Upper lobe of left lung (tissue), 4 donors: ENCODE data around the gene PDS5B.

Experiments used
- CTCF ChIP-seq, 6 experiments: fragments of 450-650 bp in 4 of 6; fragments of 200-600 bp in 2 of 6; sonication (generic) in 2 of 6; IDR thresholded peaks; one replicate each; pipeline ENCODE4 v1.5.1; 2016 to 2019; ENCODE audit warnings: antibody characterized with exemption in 6 of 6
- POLR2A ChIP-seq, 4 donors: fragments of 450-650 bp; IDR thresholded peaks; one replicate each; pipeline ENCODE4 v1.5.1; 2016 to 2017; ENCODE audit warnings: antibody characterized with exemption in 4 of 4, mild to moderate bottlenecking in 2 of 4

GRCh38 chr13:32642858-32643257 is 56.6 kb downstream of the PDS5B start:
- no peak for TF ChIP-seq CTCF (IDR thresholded peaks at IDR 0.05)
- no peak for TF ChIP-seq POLR2A (IDR thresholded peaks at IDR 0.05)
